Central memory CD4-positive, alpha-beta T cell (primary cell): ENCODE measurements around the gene DPP6.
"Not testable (repeated sequence)": the region's sequence is repeated elsewhere in the genome, so short reads cannot be mapped to it uniquely, and the experiment has no call there.

ENCODE experiments used
- DNase-seq: peaks from one replicate; pipeline ENCODE4 v3.0.0; 2022

The DPP6 gene

GRCh38 chr7:154676422-154677073, 624.4 kb downstream of the DPP6 start:
- no peak for DNase-seq

DNA sequence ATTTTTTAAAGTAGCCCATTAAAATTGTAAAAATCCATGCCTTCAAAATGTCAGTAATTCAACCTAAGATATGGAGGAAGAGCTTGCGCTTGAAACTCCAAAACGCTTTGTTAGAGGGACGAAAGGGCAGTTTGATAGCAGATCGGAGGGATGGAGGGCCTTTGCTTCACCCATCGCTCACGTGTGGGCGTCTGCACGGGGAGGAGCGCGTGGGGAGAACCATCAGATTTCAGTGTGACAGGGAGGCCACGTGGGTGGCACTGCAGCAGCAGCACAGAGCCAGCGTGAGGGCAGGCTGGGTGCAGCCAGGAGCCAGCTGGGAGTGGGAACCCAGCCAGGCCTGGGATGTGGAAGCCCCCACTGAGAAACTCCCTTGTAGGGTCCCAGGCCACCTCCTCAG, 625.3 kb downstream of the DPP6 start:
- no peak for DNase-seq

GRCh38 chr7:154678001-154678550, 625.9 kb downstream of the DPP6 start:
- not testable (repeated sequence) for DNase-seq

DNA sequence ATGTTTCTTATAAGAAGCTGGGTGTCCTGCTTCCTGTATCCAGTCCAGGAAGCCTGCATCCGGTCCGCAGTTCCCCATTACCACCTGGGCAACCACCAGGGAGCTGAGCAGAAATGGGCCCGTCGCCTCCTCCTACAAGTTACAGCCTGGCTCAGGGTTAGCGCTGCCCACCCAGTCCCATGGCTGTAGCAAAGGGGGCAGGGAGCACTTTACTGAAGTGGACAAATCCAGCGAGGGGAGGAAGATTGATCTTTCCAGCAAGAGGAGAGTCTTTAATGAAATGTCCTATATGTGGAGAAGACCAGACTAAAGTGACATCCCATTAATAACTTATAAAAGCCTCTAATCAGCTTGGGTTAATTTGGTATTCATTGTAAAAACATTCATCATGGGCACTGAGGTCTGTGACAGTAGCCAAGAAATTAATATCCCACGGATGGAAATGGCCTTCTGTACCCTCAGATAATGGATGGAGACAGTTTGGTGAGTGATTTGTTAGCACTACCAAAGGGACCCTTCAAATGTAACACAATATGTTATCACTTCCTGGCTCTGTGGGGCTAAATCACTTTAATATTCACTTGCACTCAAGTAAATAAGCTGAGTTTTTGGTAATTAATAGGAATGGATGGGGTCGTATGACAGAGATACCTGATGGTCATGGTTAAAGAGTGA, 627.3 kb downstream of the DPP6 start:
- no peak for DNase-seq

- no peak for DNase-seq
Measured at GRCh38 chr7:154680894-154681659, 628.9 kb downstream of the DPP6 start.

DNA sequence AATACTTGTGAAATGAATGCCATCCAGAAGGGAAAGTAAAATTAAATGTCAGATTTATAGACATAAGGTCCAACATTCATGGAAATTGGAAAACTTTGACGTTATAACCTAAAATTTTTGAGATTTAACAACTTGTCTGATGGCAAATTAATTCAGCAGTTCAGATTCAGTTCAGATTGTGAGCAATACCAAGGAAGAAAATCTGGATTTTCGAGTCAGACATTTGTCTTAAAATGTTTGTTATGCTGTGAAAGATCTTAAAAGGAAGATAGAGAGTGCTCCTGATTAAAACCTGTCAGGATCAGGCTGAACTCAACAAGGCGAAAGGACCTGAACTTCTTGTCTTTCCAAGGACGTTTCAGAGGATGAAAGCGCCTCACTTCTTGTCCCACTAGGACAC, 629.8 kb downstream of the DPP6 start:
- DNase-seq, result no peak

DNA sequence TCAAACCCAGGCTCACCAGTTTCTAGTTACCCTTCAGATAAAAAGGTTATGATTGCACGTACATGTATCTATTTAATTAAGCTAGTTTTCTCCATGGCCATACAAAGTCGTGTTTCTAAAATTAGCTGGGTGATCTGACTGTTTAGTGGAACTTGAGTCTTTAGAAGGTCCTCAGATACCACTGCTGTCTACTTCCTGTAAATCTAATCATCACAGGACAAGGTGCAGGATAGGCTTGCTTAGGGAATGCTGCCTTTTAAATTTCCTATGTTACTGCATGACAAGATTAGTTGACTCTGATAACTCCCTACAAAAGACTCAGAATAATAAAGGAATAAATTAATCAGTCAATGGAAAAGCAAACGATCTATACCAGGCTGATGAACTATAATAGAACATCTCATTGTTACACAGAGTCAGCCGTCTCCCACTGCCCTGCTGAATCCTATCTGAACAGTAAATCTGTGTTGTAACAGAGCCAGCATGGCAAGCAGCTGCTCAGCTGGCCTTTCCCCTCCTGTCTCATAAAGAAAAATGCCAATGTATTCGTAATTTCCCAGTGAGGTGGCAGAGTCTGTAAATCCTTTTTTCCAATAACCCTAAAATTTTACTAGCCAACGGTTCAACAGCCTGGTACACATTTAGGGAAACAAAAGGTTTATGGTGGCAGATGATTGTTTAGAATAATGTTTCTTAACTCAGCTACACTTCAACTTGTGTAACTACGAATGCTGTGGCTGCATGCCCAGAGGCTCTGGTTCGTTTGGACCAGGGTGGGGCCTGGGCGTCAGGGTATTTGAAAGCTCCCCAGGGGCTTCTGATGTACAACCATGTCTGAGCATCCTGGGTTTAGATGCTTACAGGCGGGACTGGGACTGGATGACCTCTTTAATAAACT, 632.7 kb downstream of the DPP6 start:
- no peak for DNase-seq

GRCh38 chr7:154685564-154685901, 633.3 kb downstream of the DPP6 start:
- DNase-seq, result no peak

DNA sequence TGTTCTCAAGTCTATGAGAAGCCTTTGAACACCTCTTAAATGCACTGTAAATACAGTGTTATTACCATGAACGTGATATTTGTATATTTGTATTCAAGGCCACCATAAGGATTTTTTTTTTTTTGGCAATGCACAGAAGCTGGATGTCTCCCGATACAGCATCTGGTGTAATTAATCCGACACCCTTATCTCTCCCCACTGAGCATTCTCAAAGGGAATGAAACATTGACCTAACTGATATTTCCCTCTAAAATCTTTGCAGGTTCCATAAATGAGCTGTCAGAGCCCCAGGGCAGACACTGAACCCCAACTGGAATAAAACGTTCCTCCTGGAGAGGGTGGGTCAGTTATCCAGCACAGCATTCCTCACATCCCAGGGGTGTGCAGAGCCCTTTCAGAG, 634.1 kb downstream of the DPP6 start:
- no peak for DNase-seq

DNA sequence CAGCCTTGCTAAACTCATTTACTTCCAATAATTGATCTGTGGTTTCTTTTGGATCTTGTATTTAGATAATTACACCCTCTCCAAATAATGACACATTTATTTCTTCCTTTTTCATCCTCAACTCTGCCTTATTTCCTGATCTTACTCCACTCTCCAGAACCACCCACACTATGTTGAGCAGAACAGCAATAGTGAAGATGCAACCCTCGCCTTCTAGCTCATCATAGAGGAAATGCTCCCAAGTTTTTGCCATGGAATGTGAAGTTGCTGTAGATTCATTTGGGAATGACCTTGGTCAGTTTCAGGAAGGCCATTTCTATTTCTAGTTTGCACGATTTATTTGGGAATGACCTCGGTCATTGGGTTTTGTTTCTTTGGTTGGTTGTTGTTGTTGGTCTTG, 636.8 kb downstream of the DPP6 start:
- DNase-seq, result no peak

DNA sequence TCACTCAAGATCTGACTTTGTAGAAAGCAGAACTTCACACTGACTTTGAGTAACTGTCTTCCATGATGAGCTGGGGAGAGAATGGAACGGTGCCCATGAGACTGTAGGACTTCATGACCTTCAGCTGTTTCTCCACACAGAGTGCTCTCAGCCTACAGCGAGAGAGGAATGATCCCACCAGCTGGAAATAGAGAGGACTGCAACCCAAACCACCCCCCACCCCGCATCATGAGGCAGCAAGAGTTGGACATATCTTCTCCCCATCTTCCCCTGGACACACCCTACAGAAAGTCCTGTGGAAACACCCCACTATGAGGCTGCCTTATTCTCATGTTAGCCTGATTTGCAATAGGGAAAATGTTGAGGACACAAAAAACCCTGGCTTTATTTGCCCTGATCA, 638.2 kb downstream of the DPP6 start:
- no peak for DNase-seq

- DNase-seq, result no peak
Measured at GRCh38 chr7:154693661-154694060, 641.5 kb downstream of the DPP6 start.

DNA sequence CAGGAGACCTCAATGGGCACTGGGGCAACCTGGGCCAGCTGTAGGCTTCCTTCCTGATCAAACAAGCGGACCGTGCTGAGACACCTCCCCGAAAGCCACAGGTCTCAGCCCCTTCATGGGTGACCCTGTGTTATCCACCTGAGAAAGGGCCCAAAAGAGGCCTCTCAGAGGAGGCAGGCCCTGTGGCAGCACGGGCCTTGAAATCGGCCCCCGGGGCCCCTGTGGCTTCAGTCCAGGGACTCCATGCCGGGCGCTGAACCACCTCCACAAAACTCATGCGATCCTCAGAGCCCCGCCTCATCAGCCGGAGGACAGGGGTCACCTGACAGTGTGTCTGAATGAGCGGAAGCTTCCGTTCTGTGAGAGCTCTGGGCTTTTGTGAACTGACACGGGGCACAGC, 643.6 kb downstream of the DPP6 start:
- DNase-seq, result no peak

- DNase-seq, result no peak
Measured at GRCh38 chr7:154696556-154696955, 644.4 kb downstream of the DPP6 start.

- no peak for DNase-seq
Measured at GRCh38 chr7:154698726-154699291, 646.6 kb downstream of the DPP6 start.

GRCh38 chr7:154699417-154699816, 647.2 kb downstream of the DPP6 start:
- DNase-seq, result no peak

- DNase-seq, result no peak
Measured at GRCh38 chr7:154709840-154710520, 657.8 kb downstream of the DPP6 start.

GRCh38 chr7:154720016-154720415, 667.8 kb downstream of the DPP6 start:
- no peak for DNase-seq

DNA sequence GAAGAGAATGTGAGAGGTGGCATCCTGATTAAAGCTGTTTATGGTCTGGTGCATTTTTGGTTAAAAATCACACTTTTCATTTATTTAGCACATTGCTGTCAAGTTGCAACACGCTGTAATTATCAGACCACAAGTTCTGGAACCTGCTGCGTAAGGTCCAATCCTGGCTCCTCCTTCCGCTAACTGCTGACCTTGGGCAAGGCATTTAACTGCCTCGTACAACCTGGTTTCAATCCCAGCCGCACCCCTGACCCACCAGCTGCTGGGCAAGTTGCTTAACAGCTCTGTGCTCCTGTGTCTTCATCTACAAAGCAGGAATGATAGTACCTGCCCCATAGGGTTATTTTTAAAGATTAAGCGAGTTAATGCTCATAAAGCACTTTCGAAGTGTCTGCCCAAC, 668.9 kb downstream of the DPP6 start:
- no peak for DNase-seq

- no peak for DNase-seq
Measured at GRCh38 chr7:154726368-154726767, 674.2 kb downstream of the DPP6 start.

DNA sequence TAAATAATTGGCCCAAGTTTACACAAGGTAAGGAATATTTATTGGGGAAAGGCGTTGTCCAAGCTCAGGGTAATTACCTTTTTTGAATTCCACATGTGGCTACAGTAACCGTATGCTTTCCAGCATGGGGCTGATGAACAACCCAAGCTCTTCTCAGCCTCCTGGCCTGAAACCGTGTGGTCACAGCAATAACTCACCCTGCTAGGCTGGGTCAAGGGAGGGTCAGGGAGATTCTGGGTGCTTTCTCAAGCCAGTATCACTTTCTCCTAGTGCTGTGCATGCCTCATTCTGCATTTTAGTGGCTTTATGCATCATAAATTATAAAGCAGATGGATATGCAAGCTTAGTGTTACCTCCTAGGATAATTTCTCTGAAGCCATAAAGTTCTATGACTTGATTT, 676.9 kb downstream of the DPP6 start:
- DNase-seq, result no peak

- no peak for DNase-seq
Measured at GRCh38 chr7:154735766-154736165, 683.6 kb downstream of the DPP6 start.
